HG03095 (cell line): Measurements from ENCODE around the gene TSPY1.
"Not testable (repeated sequence)": the region's sequence is repeated elsewhere in the genome, so short reads cannot be mapped to it uniquely, and the experiment has no call there.

Experiments
- ATAC-seq: cut with Tn5 transposase; IDR thresholded peaks from one replicate; pipeline ENCODE4 v1.9.1; 2021; ENCODE audit warnings: moderate library complexity; ENCODE audit not compliant: unreplicated experiment

The TSPY1 gene

GRCh38 chrY:9466655-9467054 lies at the start of gene TSPY1:
Gene TSPY1, plus strand, starts transcription at chrY:9466955. Its CDS starts 46 bp downstream, at chrY:9467001.
- not testable (repeated sequence) for ATAC-seq

- ATAC-seq, result not testable (repeated sequence)
Observed at GRCh38 chrY:9486967-9487366, 20.2 kb downstream of the TSPY1 start, which contains the start of gene TSPY9. Gene TSPY9, plus strand, starts transcription at chrY:9487267. Its CDS starts 46 bp downstream, at chrY:9487313.

GRCh38 chrY:9504396-9504795 lies 37.6 kb downstream of the TSPY1 start:
- not testable (repeated sequence) for ATAC-seq

- not testable (repeated sequence) for ATAC-seq
Observed at GRCh38 chrY:9516287-9516686, 49.5 kb downstream of the TSPY1 start.
